ENCODE results near the gene FAM107B. TPM values are rescaled to one million over a fixed set of nuclear protein-coding genes. Genes with fewer than 3 reads are reported as not detected.

The FAM107B gene
- total and polyA plus RNA-seq, 11 donors, result 1.9 to 27.6 (median 4.9) TPM

- Histone ChIP-seq H3K4me1 (peaks cover 0 to 32% (median 12%) of the 10 kb centered on the region in 12 donors), H3K27me3 (no peaks in the 10 kb centered on the region), H3K27ac (no peak overlapping the region), H3K36me3 (no peaks in the 10 kb centered on the region), H3K9me3 (no peaks in the 10 kb centered on the region), H3K4me3 (no peak overlapping the region)
- no peak for ATAC-seq
- 75 to 93% (median 81%) methylated on average over 6 to 7 of the region's 7 CpGs for WGBS, 4 donors
- intact Hi-C loops (cut with DNase I), result loop anchor here in 1 of 10 donors (10.0 kb wide), 1 partner anchor 336 kb away; the partner anchor contains the start of genes DCLRE1C and MEIG1
- no peak for DNase-seq
- TF ChIP-seq POLR2A (IDR thresholded peaks at IDR 0.05) (no peak), CTCF (IDR thresholded peaks at IDR 0.05) (no peak)
Observed at GRCh38 chr10:14618674-14619073, 156.0 kb downstream of the FAM107B start.

GRCh38 chr10:14617852-14618251, 156.8 kb downstream of the FAM107B start:
- no peak for DNase-seq
- Histone ChIP-seq H3K4me3 (no peak overlapping the region), H3K9me3 (no peaks in the 10 kb centered on the region), H3K4me1 (peaks cover 0 to 37% (median 12%) of the 10 kb centered on the region in 12 donors), H3K27ac (peak overlapping the region in 1 of 12 donors; percentile 37), H3K27me3 (no peaks in the 10 kb centered on the region), H3K36me3 (no peaks in the 10 kb centered on the region)
- 83 to 94% (median 88%) methylated on average over 4 of the region's 4 CpGs for WGBS, 4 donors
- peak in 2 of 4 donors; percentile 63 to 82 for ATAC-seq
- intact Hi-C loops (cut with DNase I), result loop anchor here in 1 of 10 donors (10.0 kb wide), 1 partner anchor 337 kb away; the partner anchor contains the start of genes DCLRE1C and MEIG1
- TF ChIP-seq CTCF (IDR thresholded peaks at IDR 0.05) (peak in 1 of 12 donors; percentile 24), POLR2A (IDR thresholded peaks at IDR 0.05) (no peak)

- no peaks in the 10 kb centered on the region for H3K9me3 ChIP-seq
- peaks cover 0 to 41% (median 12%) of the 10 kb centered on the region in 12 donors for H3K4me1 ChIP-seq
- H3K4me3 ChIP-seq, result no peak overlapping the region
- intact Hi-C loops (cut with DNase I), result loop anchor here in 1 of 10 donors (10.0 kb wide), 1 partner anchor 338 kb away; the partner anchor contains the start of genes DCLRE1C and MEIG1
- ATAC-seq (no peak), DNase-seq (no peak)
- H3K36me3 ChIP-seq, result no peaks in the 10 kb centered on the region
- TF ChIP-seq POLR2A (IDR thresholded peaks at IDR 0.05) (no peak), CTCF (IDR thresholded peaks at IDR 0.05) (no peak)
- H3K27ac ChIP-seq, result peak overlapping the region in 2 of 12 donors; percentile 4 to 37
- no peaks in the 10 kb centered on the region for H3K27me3 ChIP-seq
- WGBS, 4 donors, result 44 to 54% (median 49%) methylated on average over 5 of the region's 5 CpGs
Observed at GRCh38 chr10:14616955-14617730, 157.6 kb downstream of the FAM107B start.

GRCh38 chr10:14616465-14616864, 158.2 kb downstream of the FAM107B start:
- no peaks in the 10 kb centered on the region for H3K36me3 ChIP-seq
- no peak for DNase-seq
- no peak for ATAC-seq
- H3K27ac ChIP-seq, result peak overlapping the region in 1 of 12 donors; percentile 37
- TF ChIP-seq CTCF (IDR thresholded peaks at IDR 0.05), result no peak
- no peak for TF ChIP-seq POLR2A (IDR thresholded peaks at IDR 0.05)
- intact Hi-C loops (cut with DNase I), result loop anchor here in 1 of 10 donors (10.0 kb wide), 1 partner anchor 338 kb away; the partner anchor contains the start of genes DCLRE1C and MEIG1
- no peaks in the 10 kb centered on the region for H3K9me3 ChIP-seq
- no peaks in the 10 kb centered on the region for H3K27me3 ChIP-seq
- WGBS, 4 donors, result 86 to 92% (median 88%) methylated on average over 2 of the region's 2 CpGs
- peaks cover 0 to 41% (median 9%) of the 10 kb centered on the region in 12 donors for H3K4me1 ChIP-seq
- H3K4me3 ChIP-seq, result no peak overlapping the region

Data from heart left ventricle (tissue), 16 donors.